Duodenal mucosa (tissue), 2 donors: ENCODE measurements around the gene PLXNA4.
"Not testable (repeated sequence)": the region's sequence is repeated elsewhere in the genome, so short reads cannot be mapped to it uniquely, and the experiment has no call there.

Source experiments
- H3K27ac ChIP-seq: one replicate; pipeline ENCODE4 v1.7.0; 2013; ENCODE audit warnings: low read depth, low read length
- H3K27me3 ChIP-seq, 2 donors: one replicate each; pipeline ENCODE4 v1.7.0; 2013; ENCODE audit warnings: low read length in 2 of 2, control low read depth in 1 of 2; ENCODE audit not compliant: insufficient read depth in 2 of 2, control insufficient read depth in 1 of 2
- H3K36me3 ChIP-seq, 2 donors: one replicate each; pipeline ENCODE4 v1.7.0; 2013; ENCODE audit warnings: low read length in 2 of 2, control low read depth in 1 of 2; ENCODE audit not compliant: insufficient read depth in 2 of 2, control insufficient read depth in 1 of 2
- H3K4me1 ChIP-seq, 2 donors: one replicate each; pipeline ENCODE4 v1.7.0; 2013; ENCODE audit warnings: low read length in 2 of 2, control low read depth in 1 of 2; ENCODE audit not compliant: insufficient read depth in 2 of 2, control insufficient read depth in 1 of 2
- H3K4me3 ChIP-seq, 2 donors: one replicate each; pipeline ENCODE4 v1.7.0; 2013; ENCODE audit warnings: low read length in 2 of 2, low read depth in 1 of 2
- H3K9ac ChIP-seq, 2 donors: one replicate each; pipeline ENCODE4 v1.7.0; 2013; ENCODE audit warnings: low read length in 2 of 2, low read depth in 1 of 2
- H3K9me3 ChIP-seq, 2 donors: one replicate each; pipeline ENCODE4 v1.7.0; 2013; ENCODE audit warnings: low read length in 2 of 2, control low read depth in 1 of 2; ENCODE audit not compliant: control insufficient read depth in 1 of 2

Gene PLXNA4

GRCh38 chr7:132179681-132180080, 396.6 kb downstream of the PLXNA4 start:
- H3K9ac ChIP-seq = no peak overlapping the region
- no peaks in the 10 kb centered on the region for H3K27me3 ChIP-seq
- H3K4me3 ChIP-seq = no peak overlapping the region
- H3K27ac ChIP-seq = no peak overlapping the region
- no peaks in the 10 kb centered on the region for H3K9me3 ChIP-seq
- peaks cover 14 to 19% of the 10 kb centered on the region in 2 donors for H3K4me1 ChIP-seq
- H3K36me3 ChIP-seq = no peaks in the 10 kb centered on the region

- Histone ChIP-seq H3K9ac (no peak overlapping the region), H3K9me3 (no peaks in the 10 kb centered on the region), H3K27ac (no peak overlapping the region), H3K27me3 (no peaks in the 10 kb centered on the region), H3K4me1 (peaks cover 14 to 19% of the 10 kb centered on the region in 2 donors), H3K4me3 (no peak overlapping the region), H3K36me3 (no peaks in the 10 kb centered on the region)
These were observed 397.2 kb downstream of the PLXNA4 start for GRCh38 chr7:132179080-132179430.

- not testable (repeated sequence) for H3K27me3 ChIP-seq, H3K9me3 ChIP-seq, H3K27ac ChIP-seq, H3K4me3 ChIP-seq, H3K9ac ChIP-seq, H3K36me3 ChIP-seq
- peaks cover 14 to 19% of the 10 kb centered on the region in 2 donors for H3K4me1 ChIP-seq
These were observed 397.7 kb downstream of the PLXNA4 start for GRCh38 chr7:132178402-132179079.

- H3K27ac ChIP-seq = no peak overlapping the region
- no peak overlapping the region for H3K9ac ChIP-seq
- H3K27me3 ChIP-seq = no peaks in the 10 kb centered on the region
- no peaks in the 10 kb centered on the region for H3K36me3 ChIP-seq
- H3K4me1 ChIP-seq = peaks cover 14 to 19% of the 10 kb centered on the region in 2 donors
- H3K4me3 ChIP-seq = no peak overlapping the region
- no peaks in the 10 kb centered on the region for H3K9me3 ChIP-seq
These were observed 398.4 kb downstream of the PLXNA4 start for GRCh38 chr7:132177708-132178401.

- no peaks in the 10 kb centered on the region for H3K27me3 ChIP-seq
- no peaks in the 10 kb centered on the region for H3K36me3 ChIP-seq
- H3K4me3 ChIP-seq = no peak overlapping the region
- peaks cover 14 to 19% of the 10 kb centered on the region in 2 donors for H3K4me1 ChIP-seq
- H3K9ac ChIP-seq = no peak overlapping the region
- no peaks in the 10 kb centered on the region for H3K9me3 ChIP-seq
- H3K27ac ChIP-seq = no peak overlapping the region
These were observed 399.6 kb downstream of the PLXNA4 start for GRCh38 chr7:132176719-132177118.

- no peaks in the 10 kb centered on the region for H3K36me3 ChIP-seq
- no peak overlapping the region for H3K9ac ChIP-seq
- no peak overlapping the region for H3K27ac ChIP-seq
- H3K9me3 ChIP-seq = no peaks in the 10 kb centered on the region
- no peak overlapping the region for H3K4me3 ChIP-seq
- no peaks in the 10 kb centered on the region for H3K4me1 ChIP-seq
- no peaks in the 10 kb centered on the region for H3K27me3 ChIP-seq
These were observed 405.1 kb downstream of the PLXNA4 start for GRCh38 chr7:132171130-132171576.

GRCh38 chr7:132169730-132170129, 406.5 kb downstream of the PLXNA4 start:
- H3K27ac ChIP-seq = no peak overlapping the region
- no peaks in the 10 kb centered on the region for H3K27me3 ChIP-seq
- H3K36me3 ChIP-seq = no peaks in the 10 kb centered on the region
- H3K4me1 ChIP-seq = no peaks in the 10 kb centered on the region
- no peak overlapping the region for H3K4me3 ChIP-seq
- no peaks in the 10 kb centered on the region for H3K9me3 ChIP-seq
- H3K9ac ChIP-seq = no peak overlapping the region

GRCh38 chr7:132168239-132168638, 408.0 kb downstream of the PLXNA4 start:
- Histone ChIP-seq H3K36me3 (no peaks in the 10 kb centered on the region), H3K27ac (no peak overlapping the region), H3K9me3 (no peaks in the 10 kb centered on the region), H3K4me3 (no peak overlapping the region), H3K4me1 (no peaks in the 10 kb centered on the region), H3K9ac (no peak overlapping the region), H3K27me3 (no peaks in the 10 kb centered on the region)

- not testable (repeated sequence) for H3K36me3 ChIP-seq, H3K27me3 ChIP-seq, H3K4me1 ChIP-seq, H3K9ac ChIP-seq, H3K4me3 ChIP-seq, H3K9me3 ChIP-seq, H3K27ac ChIP-seq
These were observed 410.6 kb downstream of the PLXNA4 start for GRCh38 chr7:132165695-132166094.

- no peaks in the 10 kb centered on the region for H3K36me3 ChIP-seq
- H3K27ac ChIP-seq = no peak overlapping the region
- no peaks in the 10 kb centered on the region for H3K9me3 ChIP-seq
- no peak overlapping the region for H3K9ac ChIP-seq
- H3K4me3 ChIP-seq = no peak overlapping the region
- no peaks in the 10 kb centered on the region for H3K27me3 ChIP-seq
- no peaks in the 10 kb centered on the region for H3K4me1 ChIP-seq
These were observed 411.6 kb downstream of the PLXNA4 start for GRCh38 chr7:132164558-132165125.
